ENCODE measurements around the gene SYCE3.

SYCE3 gene

GRCh38 chr22:50550395-50550794, 12.3 kb downstream of the SYCE3 start:
- DNase-seq (ENCODE audit: low read depth, low spot score), result no peak
- TF ChIP-seq CTCF (IDR thresholded peaks at IDR 0.05; ENCODE audit: low read depth, low read length), result no peak
- in situ Hi-C loops (cut with HindIII; ENCODE audit: low sequenced_read_pairs), result no loop called here
- H3K4me3 ChIP-seq (ENCODE audit: low read depth, low read length), result no peak overlapping the region

- H3K4me3 ChIP-seq (ENCODE audit: low read depth, low read length), result no peak overlapping the region
- DNase-seq (ENCODE audit: low read depth, low spot score), result no peak
- in situ Hi-C loops (cut with HindIII; ENCODE audit: low sequenced_read_pairs), result no loop called here
- no peak for TF ChIP-seq CTCF (IDR thresholded peaks at IDR 0.05; ENCODE audit: low read depth, low read length)
Observed at GRCh38 chr22:50548921-50549790, 13.6 kb downstream of the SYCE3 start.

- TF ChIP-seq CTCF (IDR thresholded peaks at IDR 0.05; ENCODE audit: low read depth, low read length), result no peak
- no peak for DNase-seq (ENCODE audit: low read depth, low spot score)
- H3K4me3 ChIP-seq (ENCODE audit: low read depth, low read length), result no peak overlapping the region
- in situ Hi-C loops (cut with HindIII; ENCODE audit: low sequenced_read_pairs), result no loop called here
Observed at GRCh38 chr22:50548040-50548920, 14.4 kb downstream of the SYCE3 start.

GRCh38 chr22:50547263-50547985, 15.3 kb downstream of the SYCE3 start:
- DNase-seq (ENCODE audit: low read depth, low spot score), result no peak
- no peak overlapping the region for H3K4me3 ChIP-seq (ENCODE audit: low read depth, low read length)
- TF ChIP-seq CTCF (IDR thresholded peaks at IDR 0.05; ENCODE audit: low read depth, low read length), result no peak
- in situ Hi-C loops (cut with HindIII; ENCODE audit: low sequenced_read_pairs), result no loop called here

GRCh38 chr22:50546326-50547262, 16.1 kb downstream of the SYCE3 start:
- DNase-seq (ENCODE audit: low read depth, low spot score), result no peak
- TF ChIP-seq CTCF (IDR thresholded peaks at IDR 0.05; ENCODE audit: low read depth, low read length), result no peak
- H3K4me3 ChIP-seq (ENCODE audit: low read depth, low read length), result no peak overlapping the region
- in situ Hi-C loops (cut with HindIII; ENCODE audit: low sequenced_read_pairs), result no loop called here

Measured in astrocyte of the spinal cord (primary cell).